Esophagus squamous epithelium (tissue), 4 donors: ENCODE results near the gene TFB1M.

ENCODE experiments used
- POLR2A ChIP-seq, 4 donors: fragments of 450-650 bp; IDR thresholded peaks; one replicate each; pipeline ENCODE4 v1.6.1; 2017; ENCODE audit warnings: antibody characterized with exemption in 4 of 4, mild to moderate bottlenecking in 4 of 4, moderate library complexity in 3 of 4
- TF ChIP-seq, protein P1 (sequence below), 6 experiments: fragments of 450-650 bp in 4 of 6; fragments of 200-600 bp in 2 of 6; sonication (generic) in 2 of 6; IDR thresholded peaks; one replicate each; pipeline ENCODE4 v1.5.1; 2016 to 2019; ENCODE audit warnings: antibody characterized with exemption in 6 of 6, mild to moderate bottlenecking in 4 of 6, moderate library complexity in 4 of 6

DNA sequence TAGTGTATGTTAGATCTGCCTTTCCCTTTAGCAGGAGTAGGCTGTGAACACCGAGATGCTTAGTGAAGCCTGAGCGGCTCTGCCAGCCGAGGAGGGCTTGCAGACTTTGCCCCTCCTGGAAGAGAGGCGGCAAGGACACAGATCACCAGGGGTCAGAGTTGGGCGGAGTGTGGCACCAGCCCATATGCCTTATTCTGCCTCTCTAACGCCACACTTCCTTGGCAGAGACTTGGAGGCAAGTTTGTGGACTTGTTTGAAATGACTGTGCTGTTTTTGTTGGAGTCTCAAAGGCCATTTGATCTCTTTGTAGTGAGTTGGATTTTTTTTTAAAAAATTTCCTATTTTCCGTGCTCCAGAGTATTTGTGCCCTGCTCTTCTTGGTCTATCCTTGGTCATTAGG is 95.0 kb downstream of the TFB1M start:
- TF ChIP-seq, protein P1, sequence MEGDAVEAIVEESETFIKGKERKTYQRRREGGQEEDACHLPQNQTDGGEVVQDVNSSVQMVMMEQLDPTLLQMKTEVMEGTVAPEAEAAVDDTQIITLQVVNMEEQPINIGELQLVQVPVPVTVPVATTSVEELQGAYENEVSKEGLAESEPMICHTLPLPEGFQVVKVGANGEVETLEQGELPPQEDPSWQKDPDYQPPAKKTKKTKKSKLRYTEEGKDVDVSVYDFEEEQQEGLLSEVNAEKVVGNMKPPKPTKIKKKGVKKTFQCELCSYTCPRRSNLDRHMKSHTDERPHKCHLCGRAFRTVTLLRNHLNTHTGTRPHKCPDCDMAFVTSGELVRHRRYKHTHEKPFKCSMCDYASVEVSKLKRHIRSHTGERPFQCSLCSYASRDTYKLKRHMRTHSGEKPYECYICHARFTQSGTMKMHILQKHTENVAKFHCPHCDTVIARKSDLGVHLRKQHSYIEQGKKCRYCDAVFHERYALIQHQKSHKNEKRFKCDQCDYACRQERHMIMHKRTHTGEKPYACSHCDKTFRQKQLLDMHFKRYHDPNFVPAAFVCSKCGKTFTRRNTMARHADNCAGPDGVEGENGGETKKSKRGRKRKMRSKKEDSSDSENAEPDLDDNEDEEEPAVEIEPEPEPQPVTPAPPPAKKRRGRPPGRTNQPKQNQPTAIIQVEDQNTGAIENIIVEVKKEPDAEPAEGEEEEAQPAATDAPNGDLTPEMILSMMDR (IDR thresholded peaks at IDR 0.05): no peak
- no peak for TF ChIP-seq POLR2A (IDR thresholded peaks at IDR 0.05)
